ENCODE measurements around the gene AKAP17A.

DNA sequence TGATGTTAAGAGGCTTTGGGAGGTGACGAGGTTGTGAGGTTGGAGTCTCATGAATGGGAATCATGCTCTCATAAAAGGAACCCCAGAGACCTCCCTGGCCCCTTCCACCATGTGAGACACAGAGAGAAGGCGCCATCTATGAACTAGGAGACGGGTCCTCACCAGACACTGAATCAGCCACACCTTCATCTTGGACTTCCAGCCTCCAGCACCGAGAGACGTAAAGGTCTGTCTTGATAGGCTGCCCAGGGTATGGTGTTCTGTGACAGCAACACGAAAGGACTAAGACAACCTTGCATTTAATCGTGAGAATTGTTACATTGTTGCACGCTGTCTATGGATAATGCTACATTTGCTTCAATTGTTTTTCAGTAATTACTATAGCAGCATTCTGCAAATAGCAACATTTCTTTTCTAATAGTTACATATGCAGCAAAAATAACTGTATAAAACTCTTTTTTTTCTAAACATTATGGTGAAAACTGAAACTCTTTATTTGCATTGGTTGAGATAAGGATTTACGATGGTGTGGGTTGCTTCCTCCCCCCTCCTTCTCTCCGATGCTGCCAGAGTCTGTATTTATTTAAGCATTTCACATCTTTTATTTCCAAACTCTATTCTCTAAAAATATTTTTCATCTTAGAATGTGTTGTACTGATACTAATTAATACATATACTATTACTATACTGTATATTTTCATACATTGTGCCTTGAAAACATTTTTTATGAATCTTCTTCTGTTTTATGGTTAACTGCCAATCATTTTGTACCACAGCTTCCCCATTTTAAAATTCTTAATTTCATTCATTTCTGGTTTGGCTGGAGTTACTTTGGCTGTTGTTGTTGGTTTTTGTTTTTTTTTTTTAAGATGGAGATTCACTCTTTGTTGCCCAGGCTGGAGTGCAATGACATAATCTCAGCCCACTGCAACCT, 26.4 kb upstream of the AKAP17A start:
- TF ChIP-seq TAF1 (IDR thresholded peaks at IDR 0.05; ENCODE audit: low read depth, low read length) (no peak), POLR2AphosphoS5 (IDR thresholded peaks at IDR 0.05; ENCODE audit: low read depth, low read length) (no peak), POLR2A (IDR thresholded peaks at IDR 0.05; ENCODE audit: low read depth, low read length) (no peak)

All from GM12891 (cell line).